CD4-positive, alpha-beta T cell treated with Interleukin-1 beta for 1 hour (primary cell): ENCODE data around the gene LAG3.

Experiments
- DNase-seq, 2 donors: peaks; one replicate each; pipeline ENCODE4 v3.0.0-alpha.2; 2020 to 2022

LAG3 gene

DNA sequence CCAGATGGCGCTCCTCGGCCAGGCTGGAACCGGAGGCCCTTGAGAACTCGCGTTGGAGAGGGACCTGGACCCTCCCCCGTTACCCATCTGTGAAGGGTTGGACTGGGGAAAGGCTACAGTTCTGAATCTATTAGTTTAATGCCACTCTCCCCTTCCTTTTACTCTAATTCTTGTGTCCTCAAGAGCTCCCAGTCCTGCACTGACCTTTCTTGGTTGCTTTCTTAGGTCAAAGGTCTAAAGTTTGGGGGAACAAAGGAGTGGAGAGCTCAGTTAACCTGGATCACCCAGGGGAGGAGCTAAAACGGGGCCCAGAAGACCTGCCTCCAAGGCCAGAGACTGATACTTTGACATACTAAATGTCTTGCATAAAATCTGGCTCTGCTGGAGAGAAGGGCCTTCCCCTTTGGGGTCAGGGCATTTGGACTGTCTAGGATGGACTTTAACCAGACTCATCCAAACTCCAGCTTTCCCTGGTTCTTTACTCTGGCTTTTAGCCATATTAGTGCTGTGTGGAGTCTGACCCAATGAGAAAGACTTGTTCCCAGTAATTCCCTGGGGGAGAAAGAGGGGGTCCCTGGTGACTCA lies 18.5 kb upstream of the LAG3 start:
- no peak for DNase-seq

DNA sequence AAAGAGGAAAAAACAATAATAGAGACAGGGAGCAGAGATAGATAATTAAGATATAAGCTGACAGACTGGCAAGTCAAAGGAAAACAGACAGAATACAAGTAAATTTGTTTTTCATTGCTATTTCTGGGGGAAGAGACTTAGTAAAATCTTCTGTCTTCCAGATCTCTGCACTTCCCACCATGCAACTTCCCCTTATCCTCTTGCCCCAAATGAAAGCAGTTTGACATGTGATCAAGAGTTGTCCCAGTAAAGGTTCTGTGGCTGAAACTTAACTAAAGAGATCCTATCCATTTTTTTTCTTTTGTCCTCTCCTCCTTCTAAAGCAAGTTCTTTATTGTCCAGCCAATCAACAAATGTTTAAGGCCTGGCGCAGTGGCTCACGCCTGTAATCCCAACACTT lies 17.9 kb upstream of the LAG3 start:
- DNase-seq: no peak

DNA sequence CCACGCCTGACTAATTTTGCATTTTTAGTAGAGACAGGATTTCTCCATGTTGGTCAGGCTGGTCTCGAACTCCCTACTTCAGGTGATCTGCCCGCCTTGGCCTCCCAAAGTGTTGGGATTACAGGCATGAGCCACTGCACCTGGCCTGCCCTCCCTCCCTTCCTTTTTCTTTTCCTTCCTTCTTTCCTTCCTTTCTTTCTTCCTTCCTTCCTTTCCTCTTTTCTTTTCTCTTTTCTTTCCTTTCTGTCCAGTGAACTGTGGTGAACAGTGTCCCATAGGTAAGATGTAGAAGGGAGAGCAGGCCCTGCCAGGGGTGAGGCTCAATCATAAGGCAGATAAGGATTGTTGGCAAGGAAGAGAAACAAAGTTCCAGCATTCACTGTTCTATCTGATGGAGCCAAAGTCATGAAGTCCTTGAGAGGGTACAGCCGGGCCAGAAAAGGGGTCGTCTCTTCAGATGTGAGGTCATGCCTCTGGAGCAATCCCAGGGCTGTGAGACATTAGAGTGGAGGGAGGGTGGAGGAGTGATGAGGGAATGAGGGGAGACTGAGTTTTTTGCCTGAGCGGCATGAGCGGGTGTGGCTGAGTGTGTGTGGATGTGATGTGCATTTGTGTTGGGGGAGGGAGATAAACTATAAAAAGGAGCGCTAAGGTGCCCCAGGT lies 15.2 kb upstream of the LAG3 start:
- no peak for DNase-seq

DNA sequence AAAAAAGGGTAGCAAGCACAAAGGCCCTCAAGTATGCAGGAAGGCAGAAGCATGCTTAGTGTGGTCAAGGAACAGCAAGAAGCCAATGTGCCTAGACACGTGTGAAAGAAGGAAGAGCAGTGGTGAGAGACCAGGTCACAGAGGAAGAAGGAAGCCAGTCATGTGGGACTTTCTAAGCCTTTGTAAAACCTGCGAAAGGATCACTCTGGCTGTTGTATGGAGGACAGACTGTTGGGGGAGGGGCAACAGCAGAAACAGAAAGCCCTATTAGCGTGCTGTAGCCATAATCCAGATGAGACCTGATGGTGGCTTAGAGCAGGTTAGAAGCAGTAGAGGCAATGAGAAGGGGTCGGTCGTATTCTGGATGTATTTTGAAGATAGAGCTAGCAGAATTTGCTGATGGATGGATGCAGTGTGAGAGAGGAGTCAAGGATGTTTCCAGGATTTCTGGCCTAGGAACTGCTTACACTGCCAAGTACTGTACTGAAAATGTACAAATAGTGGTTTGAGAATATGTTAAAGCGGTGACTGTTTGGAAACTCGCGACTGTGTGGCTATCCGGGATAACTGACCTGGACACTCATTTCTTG lies 13.7 kb upstream of the LAG3 start:
- DNase-seq: no peak

DNA sequence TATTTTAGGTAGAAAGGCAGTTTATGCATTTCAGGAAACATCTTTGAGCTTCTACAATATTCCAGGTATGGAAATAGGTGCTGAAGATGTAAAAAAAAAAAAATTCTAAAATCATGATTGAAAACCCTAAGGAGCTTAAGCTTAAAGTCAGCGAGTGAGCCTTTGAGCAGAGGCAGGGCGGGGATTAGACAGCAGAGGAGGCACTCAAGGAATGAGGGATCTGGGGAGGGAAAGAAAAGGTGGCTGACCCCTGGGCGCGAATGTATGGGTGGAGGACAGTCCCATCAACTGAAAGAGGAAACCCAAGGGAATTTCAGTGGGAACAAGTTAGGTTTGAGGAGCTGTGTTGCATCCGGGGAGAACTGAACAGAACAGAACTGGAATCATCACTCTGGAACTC lies 12.6 kb upstream of the LAG3 start:
- no peak for DNase-seq

DNA sequence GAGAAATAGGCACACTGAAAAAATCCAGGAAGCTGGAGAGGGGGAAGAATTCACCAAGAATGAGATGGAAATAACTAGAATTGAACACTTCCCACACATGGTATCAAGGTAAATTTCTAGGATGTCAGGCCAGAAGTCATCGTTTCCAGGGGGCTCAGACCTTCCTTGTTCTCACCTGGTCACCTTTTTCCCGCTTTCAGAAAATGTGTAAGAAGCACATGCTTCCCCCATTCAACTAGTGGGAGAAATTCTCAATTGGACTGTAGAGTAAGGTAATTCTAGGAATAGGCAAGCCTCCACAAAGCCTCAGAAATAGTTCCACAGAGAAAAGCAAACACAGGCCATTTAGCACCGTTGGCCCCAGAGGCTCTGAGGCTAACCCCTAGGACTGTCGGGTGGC lies 8.9 kb upstream of the LAG3 start:
- no peak for DNase-seq

DNA sequence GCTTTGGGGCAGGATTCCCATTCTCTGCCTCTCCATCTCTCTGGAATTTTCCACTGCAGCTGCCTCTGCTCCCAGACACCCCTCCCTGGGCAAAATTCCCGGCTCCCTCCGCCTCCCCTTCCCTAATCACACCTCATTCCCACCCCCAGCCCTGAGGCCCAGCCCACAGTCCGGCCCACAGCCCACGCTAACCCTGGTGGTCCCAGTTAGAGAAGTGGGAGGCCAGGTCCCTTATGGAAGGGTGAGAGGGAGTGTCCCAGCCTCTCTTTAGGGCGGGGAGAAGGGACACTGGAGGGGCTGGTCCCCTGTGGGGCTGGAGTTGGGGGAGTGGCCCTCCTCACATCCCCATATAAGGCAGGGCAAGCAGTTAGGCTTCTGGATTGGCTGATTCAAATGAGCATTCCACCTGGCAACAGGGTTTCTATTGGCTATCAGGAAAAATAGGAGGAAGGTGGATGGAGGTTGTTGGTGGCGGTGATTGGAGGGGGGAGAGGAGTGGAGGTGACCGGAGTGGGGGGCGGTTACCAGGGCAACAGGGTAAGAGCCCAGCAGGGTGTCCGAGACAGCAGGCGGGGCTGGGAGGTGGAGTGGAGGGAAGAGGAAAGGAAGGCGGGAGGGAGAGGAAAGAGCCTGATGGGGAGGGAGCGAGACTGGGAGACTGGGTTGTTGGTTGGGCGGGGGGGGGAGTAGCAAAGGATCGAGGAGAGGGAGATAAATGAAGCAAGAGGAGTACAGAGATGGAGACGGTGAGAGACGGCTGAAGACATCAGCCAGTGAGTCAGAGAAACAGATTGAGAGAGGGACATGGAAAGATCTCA lies 8.1 kb upstream of the LAG3 start:
- peak; percentile 77 to 80 for DNase-seq

DNA sequence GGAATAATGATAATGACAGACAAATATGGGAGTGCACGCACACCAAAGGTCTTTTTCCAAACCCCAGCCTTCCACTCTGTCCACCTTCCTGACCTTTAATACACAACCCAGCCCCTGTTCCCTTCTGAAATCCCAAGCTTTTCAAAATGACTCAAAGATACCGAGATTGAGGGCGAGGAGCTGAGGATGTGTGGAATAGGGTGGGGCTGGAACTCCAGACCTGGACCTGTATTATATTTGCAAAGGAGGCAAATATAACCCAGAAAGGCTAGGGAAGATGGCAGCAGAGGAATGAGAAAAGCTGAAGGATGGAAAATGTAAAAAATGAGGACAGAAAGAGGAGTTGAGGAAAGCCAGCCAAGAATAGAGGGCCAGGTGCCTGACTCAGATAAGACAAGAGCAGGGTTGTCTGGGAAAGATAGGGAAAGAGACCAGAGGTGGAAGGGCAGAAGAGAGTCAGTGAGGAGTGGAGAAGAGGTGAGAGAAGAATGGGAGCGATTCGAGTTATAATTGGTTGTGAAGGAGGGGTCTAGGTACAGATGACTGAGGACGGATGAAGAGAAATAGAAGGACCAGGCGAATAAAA lies 7.2 kb upstream of the LAG3 start:
- DNase-seq: no peak

DNA sequence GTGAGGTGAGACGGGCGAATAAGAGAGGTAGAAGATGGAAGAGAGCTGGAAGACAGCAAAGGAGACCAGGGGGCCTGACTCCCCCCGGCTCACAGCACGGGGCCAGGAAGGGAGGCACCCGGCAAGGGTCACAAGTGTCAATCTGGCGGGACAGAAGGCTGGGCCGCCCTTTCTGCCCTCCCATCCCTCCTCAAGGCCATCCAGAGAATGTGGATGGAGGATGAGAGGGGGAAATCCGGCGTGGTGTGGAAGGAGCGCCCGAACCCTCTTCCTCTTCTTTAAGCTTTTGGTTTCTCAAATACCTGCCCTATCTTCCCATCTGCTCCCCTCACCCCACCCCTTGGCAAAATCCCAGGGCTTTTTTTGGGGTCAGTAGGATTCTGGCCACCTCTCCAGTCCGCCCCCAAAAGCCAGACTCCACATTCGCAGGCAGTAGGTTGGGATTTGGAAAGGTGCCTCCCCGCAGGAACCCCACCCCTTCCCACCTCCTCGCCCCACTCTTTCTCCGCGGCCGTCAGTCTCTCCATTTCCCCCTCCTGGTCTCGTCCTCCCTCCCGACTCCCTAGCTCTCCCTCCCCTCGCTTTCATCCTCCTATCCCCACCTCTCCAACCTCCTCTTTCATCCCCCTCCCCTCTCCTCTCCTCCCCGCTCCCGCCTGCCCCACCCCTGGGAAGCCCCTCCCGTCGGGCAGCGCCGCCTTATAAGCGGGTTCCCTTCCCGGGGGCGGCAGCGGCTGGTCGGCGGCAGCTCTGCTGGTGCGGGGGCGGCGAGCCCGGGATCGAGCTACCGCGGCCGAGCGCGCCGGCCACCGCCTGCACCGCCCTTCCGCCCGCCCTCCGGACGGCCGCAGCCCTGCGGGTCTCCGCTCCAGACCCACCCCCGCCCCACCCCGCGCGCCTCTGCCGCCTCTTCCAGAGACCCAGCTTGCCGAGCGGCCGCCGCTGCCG lies 6.4 kb upstream of the LAG3 start, which contains the start of gene PTMS:
TSS of gene PTMS (plus strand) at position 730 of the 948 bp plus-strand sequence. CDS start 343 bp downstream, outside the sequence.
- DNase-seq: no peak

DNA sequence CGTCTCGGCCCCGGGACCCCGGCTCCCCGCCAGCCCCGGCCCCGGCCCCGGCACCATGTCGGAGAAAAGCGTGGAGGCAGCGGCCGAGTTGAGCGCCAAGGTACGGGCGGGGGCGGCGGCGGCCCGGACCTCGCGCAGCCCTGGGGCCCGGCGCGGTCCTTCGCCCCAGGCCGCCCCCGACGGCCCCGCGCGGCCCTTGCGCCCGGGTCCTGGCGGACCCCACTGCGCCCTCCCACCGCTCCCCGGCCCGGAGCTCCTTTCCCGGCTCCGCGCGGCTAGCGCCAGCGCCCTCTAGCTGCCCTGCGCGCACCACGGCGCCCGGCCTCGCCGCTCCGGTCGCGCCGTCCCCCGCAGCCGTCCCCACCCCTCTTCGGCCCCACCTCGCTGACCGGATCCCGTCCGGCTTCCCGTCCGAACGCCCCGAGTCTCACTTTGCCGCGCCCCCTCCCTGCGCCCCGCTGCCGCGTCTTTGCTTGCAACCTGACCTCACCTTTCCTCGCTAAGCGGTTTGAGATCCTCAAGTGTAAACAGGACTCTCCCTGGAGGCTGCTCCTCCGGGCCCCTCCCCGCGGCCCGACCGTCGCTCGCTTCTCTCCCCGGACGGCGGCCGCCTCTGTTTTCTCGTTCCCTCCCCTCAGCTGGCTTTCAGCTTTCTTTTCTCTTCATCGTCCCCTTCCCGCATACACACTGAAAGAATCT lies 5.5 kb upstream of the LAG3 start:
- DNase-seq: peak; percentile 44 to 55

DNA sequence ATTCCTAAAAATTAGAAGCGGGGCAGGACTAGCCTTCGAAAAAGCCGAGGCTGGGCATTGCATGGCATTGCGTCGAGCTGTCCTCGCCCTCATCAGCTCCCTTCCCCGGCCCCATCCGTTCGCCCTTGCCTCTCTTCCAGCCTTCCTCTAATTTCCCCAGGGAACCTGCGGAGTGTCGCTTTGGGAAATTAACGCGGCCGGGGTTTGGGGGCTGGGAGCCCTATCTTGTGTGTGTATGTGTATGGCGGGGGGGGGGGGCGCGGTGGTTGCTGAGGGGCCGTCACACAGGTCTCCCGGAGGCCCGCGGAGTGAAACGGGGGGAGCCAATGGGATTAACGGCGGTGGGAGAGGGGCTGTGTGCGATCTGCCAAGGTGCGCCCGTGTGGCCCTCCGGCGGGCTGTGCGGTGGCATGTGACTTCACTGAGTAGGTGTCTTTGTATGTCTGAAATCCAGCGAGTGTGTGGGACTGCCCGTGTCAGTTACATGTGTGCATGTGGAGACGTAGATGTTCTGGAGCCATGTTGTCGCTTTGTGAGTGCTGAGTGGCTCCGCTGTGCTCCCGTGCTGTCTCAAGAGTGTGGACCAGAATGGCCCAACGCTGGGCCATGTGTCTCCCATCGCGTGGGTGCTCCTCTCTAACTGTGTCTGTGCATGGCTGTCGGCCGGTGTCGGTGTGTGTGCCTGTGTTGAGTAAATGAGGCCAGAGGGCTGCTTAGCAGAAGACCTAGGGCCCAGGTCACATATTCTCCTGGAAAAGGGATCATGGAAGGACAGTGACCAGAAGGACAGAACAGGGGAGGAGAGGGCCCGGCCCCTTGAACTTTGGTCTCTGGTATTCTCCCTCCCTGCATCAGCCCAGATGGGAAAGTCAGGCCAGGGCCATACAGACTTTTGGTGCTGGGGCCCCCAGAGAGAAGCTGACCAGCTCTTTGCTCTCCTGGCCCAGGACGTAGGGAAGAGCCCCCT lies 4.7 kb upstream of the LAG3 start:
- no peak for DNase-seq

DNA sequence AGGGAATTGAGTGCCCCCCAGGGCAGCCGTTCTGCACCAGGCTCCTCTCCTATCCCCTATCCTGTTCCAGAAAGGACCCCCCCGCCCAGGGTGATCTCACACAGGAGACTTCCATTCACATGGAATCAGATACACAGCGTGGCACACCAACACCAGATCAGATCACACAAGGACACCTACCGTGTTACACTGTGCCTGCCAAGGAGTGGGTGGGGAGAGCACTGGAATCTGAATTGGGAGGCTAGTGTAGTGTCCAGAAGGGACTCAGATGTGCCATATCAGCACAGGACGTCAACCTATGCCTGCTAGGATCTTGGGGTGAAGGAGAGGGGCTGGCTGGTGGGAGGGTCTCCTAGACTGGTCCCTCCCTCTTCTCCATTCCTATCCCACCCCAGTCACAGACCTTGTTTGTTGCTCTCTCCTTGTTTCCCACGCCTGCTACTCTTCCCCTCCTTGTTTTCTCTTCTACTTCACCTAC lies 3.8 kb upstream of the LAG3 start:
- no peak for DNase-seq

DNA sequence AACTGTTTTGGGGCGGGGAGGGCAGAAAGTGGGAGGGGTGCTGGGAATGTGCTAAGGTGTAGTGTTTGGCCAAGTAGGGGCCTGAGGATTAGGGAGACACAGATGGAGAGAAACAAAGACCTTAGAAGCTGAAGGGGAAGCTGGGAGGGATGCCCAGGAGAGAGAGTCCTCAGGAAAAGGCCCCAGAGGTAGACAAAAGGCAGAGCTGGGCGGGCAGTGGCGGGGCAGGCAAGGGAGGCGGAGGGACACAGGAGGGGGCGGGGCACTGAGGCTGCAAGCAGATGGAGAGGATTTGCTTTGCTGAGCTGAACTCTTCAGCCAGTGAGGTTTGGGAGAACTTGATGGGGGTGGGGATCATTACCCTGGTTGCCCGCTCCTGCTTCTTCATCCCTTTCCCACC lies 3.3 kb upstream of the LAG3 start:
- DNase-seq: no peak

DNA sequence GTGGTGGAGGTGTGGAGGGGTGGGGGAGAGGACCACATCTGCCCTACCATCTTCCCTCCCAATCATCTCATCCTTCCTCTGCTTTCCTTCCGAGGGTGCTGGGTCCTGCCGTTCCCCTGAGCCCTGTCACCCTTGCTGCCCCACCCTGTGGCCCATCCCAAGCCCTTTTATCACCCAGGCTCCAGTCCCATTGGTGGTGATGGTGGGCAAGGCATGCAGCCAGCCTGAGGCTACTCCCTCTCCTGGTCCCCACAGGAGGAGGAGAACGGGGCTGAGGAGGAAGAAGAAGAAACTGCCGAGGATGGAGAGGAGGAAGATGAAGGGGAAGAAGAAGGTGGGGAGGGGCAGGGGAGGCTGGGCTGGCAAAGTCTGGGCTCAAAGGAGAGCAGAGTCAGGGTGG lies 2.7 kb upstream of the LAG3 start:
- no peak for DNase-seq

DNA sequence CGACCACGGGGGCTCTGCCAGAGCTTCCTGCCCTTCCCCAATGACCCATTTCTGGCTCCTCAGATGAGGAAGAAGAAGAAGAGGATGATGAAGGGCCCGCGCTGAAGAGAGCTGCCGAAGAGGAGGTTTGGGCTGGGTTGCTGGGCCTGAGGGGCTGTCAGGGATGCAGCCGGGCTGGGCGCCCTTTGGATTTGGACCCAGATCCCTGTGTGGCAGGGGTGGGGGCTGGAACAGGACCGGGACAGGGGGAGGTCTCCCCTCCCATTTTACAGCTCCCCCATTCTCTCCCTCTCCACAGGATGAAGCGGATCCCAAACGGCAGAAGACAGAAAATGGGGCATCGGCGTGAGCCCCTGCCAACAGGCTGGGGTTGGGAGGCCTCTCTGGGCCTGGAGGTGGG lies 2.2 kb upstream of the LAG3 start:
- DNase-seq: no peak

DNA sequence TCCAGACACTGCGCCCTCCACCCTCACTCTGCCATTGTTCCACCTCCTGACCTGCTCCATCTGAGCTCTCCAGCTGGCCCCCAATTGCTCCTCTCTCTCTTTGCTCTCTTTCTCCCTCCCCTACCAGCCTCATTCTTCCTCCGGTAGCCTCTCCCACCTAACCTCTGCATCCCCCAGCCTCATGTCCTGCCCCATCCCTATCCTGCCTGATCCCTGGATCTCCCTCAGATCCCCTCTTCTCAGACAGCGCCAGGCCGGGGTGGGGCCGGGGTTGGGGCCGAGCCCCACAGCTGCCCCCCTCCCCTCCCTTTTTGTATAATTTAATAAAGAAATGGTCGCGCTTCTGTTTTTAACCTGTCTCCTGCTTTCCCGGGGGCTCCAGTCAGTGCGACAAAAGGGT lies 1.7 kb upstream of the LAG3 start:
- no peak for DNase-seq

DNA sequence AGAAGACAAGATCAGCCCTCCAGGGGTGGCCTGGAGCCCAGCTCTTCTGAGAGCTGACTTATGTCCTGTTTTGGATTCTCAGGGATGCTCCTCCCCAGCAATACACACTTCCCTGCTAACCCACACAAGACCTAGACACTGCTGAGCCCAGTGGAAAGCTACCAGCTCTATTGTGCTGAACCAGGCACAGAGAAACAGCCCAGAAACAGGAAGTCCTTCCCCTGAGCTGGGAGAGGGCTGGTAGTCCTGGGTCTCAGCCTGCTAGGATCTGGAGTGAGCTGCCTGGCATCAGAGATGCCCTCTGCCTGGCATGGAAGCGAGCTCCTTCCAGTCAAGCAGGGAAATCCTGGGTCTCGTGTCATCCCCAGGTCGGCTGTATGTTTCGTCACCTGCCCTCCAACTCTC lies 1.2 kb upstream of the LAG3 start:
- no peak for DNase-seq

DNA sequence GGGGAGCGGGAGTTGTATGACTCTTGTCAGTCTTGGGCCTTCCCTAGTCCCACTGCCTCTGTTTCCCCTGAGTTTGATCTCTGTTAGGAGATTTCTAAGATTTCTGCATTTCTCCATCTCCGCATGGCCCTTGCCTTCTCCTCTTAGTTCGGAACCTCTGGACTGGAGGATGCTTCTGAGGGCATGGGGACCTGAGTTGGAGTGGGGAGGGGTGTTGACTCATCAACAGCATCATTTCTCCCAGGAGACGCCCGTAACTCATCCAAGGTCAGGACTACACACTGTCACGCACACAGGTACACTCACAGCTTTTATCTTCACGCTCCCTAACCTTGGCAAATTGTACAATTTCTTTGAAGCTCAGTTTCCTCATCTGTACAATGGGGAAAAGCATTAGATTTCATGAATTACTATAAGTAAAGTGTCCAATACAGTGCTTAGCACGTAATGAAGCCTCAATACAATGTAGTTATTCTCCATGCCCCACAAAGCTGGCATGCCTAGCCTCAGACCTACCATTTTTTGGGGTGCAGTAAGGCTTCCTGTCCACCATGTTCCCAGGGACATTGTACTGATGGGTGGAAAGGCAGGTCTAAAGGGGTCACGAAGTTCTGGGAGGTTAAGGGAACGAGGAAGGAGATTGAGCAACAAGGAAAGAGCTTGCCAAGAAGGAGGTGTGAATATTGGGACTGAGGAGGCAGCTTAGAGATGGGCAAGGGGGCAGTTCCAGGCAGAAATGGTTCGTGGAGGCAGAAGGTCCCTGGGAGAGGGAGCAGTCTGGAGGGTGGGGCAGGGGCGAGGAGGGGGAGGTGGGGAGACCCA lies 600 bp upstream of the LAG3 start:
- DNase-seq: no peak
